Smooth muscle cell of the brain vasculature (primary cell): ENCODE measurements around the gene ABI3BP.
A peak's percentile ranks its signal among the peaks of the same experiment; 100 is the strongest.

Source experiments
- DNase-seq: peaks from one replicate; pipeline ENCODE4 v3.0.0-alpha.2; 2012; ENCODE audit warnings: low read depth, low spot score

ABI3BP gene

DNA sequence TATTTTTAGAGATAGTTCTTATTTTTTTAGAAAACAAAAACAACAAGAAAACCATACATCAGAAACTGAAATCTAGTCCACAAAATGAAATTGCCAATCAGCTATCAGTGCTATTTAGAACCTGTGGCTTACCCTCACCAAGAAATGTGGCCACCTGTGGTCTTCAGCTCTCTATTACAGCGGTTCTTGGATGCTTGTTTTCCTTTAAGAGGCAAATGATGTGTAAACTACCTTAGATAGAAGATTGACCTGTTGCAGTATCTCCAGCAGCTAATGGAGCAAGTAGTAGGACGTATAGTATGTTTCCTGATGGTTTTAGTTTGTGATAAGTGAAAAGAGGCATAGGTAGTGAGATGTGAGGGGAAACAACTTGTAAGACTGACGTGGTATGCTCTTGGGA, 262.7 kb downstream of the ABI3BP start:
- DNase-seq: no peak

DNA sequence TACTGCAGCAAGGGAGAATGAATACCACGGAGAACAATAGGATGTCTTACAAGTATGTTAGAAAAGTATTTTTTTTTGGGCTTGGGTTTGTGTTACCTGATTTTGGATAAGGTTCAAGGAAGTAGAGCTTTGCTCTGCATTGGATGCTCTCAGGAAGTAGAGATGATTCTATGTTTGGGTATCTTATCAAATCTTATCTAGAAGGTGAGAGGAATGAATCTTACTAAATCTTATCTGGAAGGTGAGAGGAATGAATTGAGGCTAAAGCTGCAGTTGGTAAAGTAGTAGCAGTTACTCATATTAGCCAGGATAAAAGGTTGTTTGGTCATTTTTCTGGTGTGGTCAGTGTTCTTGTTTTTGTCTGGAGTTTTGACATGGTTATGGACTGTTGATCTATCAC, 266.5 kb downstream of the ABI3BP start:
- no peak for DNase-seq

GRCh38 chr3:100725935-100726513, 267.2 kb downstream of the ABI3BP start:
- no peak for DNase-seq

DNA sequence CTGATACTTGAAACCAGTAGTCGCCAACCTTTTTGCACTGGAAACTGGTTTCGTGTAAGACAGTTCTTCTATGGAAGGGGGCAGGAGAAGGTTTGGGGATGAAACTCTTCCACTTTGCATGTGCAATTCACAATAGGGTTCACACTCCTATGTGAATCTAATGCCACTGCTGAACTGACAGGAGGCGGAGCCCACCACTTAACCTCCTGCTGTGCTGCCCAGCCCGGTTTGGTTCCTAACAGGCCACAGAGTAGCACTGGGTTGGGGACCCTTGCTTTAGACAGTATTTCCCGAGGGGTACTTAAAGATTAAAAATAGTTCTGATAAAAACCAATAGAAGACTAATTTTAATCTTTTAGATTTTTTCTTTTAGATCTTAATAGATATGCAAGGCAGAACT, 272.8 kb downstream of the ABI3BP start:
- no peak for DNase-seq

GRCh38 chr3:100719136-100719535, 274.1 kb downstream of the ABI3BP start:
- no peak for DNase-seq

- no peak for DNase-seq
These were observed 275.4 kb downstream of the ABI3BP start for GRCh38 chr3:100717637-100718487.

DNA sequence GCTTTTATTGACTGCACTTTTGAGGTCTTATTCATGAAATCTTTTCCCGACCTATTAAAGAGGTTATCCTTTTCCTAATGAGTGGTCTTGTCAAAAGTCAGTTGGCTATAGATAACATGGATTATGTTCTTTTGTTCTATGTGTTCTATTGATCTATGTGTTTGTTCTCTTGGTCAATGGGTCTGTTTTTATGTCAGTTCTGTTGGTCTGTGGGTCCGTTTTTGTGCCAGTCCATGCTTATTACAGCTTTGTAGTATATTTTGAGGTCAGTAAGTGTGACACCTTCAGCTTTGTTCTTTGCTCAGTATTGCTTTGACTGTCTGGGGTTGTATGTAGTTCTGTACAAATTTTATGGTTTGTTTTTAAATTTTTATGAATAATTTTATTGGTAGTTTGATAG, 276.2 kb downstream of the ABI3BP start:
- DNase-seq: no peak

- DNase-seq: no peak
These were observed 278.0 kb downstream of the ABI3BP start for GRCh38 chr3:100715176-100715575.

- DNase-seq: peak; percentile 29
These were observed 282.8 kb downstream of the ABI3BP start for GRCh38 chr3:100710261-100710968.

GRCh38 chr3:100709842-100710260, 283.4 kb downstream of the ABI3BP start:
- peak; percentile 2 for DNase-seq

GRCh38 chr3:100708989-100709841, 284.0 kb downstream of the ABI3BP start, which contains the start of gene TFG:
TFG (plus strand) TSS chr3:100709494; CDS start chr3:100713686, 4,192 bp downstream.
- DNase-seq: peak; percentile 100

DNA sequence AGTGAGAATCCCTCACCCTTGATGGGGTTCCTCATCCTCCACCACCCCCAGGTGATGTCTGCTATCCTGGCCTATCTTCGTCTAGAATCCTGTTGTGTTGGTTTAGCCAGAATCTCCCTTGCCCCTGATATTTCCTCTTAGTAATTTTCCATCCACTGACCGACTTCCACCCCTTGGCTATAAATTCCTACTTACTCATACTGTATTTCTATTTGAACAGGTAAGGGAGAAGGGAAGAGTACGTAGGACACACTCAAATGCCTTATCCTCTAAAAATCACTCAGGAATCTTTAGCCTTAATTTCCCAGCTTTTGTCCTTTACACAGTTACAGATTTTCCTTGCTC, 284.6 kb downstream of the ABI3BP start:
- DNase-seq: no peak

DNA sequence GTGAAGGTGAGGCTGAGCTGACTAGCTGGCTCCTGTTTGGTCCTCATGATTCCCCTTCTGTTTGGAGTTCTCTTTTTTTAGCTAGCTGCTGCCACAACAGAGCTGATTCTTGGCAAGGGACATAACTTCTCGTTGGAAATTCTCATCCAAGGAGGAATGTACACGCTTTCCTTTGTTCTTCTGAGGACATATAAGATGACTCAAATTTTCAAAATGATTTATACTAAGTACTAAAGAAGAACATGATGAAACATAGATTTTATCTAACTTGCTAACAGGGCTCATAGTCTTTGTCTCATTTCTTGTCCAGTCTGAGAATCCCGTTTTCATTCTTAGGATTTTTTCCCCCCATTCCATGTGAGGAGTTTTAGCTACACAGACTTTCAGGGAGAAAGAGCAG, 286.9 kb downstream of the ABI3BP start:
- DNase-seq: no peak

GRCh38 chr3:100703865-100704264, 289.4 kb downstream of the ABI3BP start:
- no peak for DNase-seq

DNA sequence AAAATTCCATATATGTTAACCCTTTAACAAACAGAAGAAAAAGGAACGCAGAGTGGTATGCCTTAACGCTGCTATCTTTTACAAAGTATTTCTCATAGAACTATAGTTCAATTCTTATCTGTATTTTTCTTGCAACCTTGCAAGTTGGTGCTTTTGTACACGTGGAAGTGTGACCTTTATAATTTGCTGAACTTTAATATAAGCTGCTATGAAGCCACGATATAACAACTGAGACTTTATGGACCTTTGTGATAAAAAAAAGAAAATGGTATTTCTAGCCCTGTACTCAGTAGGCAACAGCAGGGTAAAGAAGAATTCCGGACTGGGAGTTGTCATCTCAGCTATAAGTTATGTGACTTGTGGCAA, 290.3 kb downstream of the ABI3BP start:
- DNase-seq: no peak

- no peak for DNase-seq
These were observed 290.9 kb downstream of the ABI3BP start for GRCh38 chr3:100702082-100702979.

- DNase-seq: no peak
These were observed 292.5 kb downstream of the ABI3BP start for GRCh38 chr3:100700708-100701107.
